ENCODE data around the gene MATN4.

Gene MATN4

DNA sequence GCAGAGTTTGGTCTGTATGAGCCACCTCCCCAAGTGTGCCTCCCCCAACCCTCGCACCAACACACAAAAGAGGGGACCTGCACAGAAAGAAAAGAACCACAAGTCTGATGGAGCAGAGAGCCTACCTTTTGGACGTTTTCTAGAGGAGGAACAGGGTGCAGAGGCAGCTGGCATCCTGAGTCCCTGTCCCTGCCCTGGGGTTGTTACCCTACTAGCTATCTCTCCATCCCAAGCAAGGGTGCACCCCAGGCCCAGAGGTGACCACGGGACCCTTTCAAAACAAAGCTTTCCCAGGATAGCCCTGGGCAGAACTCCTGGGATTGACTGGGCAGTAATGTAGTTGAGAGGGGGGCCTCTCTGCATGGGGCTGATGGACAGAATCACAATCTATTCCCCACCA, 9.7 kb upstream of the MATN4 start:
- no peak for DNase-seq (ENCODE audit: low read depth in 4 of 4, low spot score in 1 of 4)

DNA sequence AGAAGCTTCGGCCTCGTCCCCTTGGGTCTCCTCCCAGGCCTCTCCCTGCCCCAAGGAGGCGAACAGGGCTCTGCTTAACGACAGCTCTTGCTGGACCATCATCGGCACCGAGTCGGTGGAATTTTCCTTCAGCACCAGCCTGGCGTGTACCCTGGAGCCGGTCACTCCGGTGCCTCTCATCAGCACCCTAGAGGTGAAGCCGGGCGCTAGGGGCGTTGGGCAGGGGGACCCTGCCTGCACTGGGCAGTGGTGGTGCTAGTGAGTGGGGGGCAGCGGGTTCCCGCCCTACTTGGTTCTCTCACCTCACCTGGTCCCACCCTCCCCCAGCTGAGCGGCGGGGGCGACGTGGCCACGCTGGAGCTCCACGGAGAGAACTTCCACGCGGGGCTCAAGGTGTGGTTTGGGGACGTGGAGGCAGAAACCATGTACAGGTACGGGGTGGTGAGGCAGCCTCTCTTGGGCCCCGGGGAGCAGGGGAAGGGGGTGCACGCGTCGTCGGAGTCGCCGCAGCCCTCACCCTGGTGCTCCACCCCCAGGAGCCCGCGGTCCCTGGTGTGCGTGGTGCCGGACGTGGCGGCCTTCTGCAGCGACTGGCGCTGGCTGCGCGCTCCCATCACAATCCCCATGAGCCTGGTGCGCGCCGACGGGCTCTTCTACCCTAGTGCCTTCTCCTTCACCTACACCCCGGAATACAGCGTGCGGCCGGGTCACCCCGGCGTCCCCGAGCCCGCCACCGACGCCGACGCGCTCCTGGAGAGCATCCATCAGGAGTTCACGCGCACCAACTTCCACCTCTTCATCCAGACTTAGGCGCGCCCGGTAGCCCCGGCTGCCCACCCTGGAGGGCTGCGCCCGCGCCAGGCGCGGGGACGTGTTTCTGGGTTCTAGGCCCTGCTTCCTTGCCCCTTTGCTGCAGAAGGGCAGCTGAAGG, 8.3 kb upstream of the MATN4 start:
- DNase-seq (ENCODE audit: low read depth in 4 of 4, low spot score in 1 of 4): no peak

DNA sequence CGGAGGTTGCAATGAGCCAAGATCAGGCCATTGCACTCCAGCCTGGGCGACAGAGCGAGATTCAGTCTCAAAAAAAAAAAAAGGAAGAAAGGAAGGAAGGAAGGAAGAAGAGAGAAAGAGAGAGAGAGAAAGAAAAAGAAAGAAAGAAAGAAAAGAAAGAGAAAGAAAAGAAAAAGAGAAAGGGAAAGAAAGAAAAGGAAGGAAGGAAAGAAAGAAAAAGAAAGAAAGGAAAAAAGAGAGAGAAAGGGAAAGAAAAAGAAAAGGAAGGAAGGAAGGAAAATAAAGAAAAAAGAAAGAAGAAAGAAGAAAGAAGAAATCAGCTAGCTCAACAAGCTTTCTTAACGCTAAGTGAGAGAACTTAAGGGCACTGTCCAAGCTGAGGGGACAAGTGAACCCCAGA, 7.6 kb upstream of the MATN4 start:
- no peak for DNase-seq (ENCODE audit: low read depth in 4 of 4, low spot score in 1 of 4)

DNA sequence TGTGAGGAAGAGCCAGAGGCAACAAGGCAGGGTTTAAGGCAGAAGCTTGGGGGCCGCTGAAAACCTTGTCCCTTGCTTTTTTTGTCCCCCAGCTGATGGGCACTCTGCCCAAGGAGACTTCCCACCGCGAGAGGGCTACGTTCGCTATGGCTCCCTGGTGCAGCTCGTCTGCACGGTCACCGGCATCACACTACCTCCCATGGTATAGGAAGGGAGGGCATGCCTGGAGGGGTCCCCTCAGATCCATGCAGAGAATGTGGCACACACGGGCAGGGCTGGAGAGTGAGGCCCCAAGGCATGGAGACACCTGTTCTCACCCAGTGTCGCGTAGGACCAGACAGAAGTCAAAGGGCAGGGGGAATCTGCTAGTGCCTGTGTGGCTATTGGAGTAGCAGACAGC, 5.8 kb upstream of the MATN4 start:
- DNase-seq (ENCODE audit: low read depth in 4 of 4, low spot score in 1 of 4): no peak

DNA sequence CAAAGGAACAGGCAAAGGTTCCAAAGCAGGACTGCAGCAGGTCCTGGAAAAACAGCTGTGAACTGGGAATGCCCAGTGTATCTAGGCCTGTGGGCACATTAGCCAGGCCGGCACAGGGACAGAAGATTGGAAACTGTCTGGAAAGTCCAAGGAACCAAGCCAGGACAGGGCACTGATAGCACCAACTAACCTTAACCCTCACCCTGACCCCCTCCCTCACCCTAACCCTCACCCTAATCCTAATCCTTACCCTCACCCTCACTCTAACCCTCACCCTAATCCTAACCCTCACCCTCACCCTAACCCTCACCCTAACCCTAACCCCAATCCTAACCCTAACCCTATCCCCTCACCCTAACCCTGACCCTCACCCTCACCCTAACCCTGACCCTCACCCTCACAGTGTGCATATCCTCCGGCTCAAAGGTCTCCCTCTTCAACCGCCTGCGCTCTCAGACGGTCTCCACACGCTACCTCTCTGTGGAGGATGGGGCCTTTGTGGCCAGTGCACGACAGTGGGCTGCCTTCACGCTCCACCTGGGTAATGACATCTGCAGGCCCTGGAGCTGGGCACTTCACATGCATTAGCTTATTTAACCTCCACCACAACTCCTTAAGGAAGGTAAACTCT, 5.1 kb upstream of the MATN4 start:
- DNase-seq (ENCODE audit: low read depth in 4 of 4, low spot score in 1 of 4): no peak

DNA sequence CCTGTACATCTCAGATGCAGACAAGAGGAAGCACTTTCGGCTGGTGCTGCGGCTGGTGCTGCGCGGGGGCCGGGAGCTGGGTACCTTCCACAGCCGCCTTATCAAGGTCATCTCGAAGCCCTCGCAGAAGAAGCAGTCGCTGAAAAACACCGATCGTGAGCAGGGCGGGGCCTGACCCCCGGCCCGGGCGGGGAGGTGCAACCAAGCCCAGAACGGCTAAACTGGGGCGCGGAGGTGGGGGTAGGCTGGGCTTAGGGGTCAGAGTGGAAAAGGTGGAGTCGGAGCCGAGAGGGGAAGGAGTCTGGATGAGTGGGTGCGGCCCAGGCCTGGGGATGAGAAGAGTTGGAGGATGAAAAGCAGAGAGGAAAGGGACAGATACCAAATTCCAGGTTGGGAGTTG, 4.1 kb upstream of the MATN4 start:
- no peak for DNase-seq (ENCODE audit: low read depth in 4 of 4, low spot score in 1 of 4)

DNA sequence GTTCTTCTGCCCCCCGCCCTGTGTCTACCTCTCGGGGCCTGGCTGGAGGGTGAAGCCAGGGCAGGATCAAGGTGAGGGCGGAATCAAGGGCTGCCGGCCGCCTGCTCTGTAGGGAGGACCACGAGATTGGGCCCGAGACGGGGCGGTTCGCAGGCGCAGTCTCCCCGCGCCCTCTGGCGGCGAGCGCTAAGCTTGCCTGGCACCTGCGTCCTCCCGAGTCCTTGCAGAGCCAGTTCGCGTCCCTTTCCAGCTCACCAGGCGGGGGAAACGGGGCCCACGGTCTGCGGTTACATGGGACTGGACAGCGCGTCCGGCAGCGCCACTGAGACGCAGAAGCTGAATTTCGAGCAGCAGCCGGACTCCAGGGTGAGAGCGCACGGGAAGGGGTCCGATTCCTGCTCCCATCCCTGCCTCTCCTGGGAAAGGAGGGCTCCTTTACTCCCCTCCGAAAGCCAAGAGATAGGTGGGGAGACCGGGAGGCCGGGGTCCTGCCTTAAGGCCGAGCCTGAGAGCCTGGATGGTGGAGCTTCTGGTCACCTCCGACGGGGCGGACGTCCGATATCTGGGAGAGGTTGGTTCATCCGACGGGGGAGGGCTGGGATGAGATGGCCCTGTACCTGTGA, 3.6 kb upstream of the MATN4 start:
- peak; percentile 38 to 61 (median 48) for DNase-seq (ENCODE audit: low read depth in 4 of 4, low spot score in 1 of 4)

DNA sequence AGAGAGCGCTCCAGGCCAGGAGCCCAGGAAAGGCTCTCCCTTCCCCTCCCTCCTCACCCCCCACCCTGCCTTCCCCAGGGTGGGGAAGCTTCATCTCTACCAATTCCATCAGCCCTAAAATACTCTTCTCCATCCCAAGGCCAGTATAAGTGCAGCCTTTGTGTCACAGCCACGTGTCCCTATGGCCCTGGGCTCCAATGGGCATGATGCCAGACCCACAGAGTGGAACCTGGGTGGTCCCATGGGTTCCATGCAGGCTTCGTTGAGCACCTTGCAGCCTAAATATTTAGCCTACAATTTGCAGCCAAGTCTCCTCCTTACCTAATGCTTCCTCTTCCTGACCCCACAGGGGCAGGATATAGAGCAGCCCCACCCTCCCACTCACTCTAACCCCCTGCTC, 976 bp upstream of the MATN4 start:
- DNase-seq (ENCODE audit: low read depth in 4 of 4, low spot score in 1 of 4): no peak

DNA sequence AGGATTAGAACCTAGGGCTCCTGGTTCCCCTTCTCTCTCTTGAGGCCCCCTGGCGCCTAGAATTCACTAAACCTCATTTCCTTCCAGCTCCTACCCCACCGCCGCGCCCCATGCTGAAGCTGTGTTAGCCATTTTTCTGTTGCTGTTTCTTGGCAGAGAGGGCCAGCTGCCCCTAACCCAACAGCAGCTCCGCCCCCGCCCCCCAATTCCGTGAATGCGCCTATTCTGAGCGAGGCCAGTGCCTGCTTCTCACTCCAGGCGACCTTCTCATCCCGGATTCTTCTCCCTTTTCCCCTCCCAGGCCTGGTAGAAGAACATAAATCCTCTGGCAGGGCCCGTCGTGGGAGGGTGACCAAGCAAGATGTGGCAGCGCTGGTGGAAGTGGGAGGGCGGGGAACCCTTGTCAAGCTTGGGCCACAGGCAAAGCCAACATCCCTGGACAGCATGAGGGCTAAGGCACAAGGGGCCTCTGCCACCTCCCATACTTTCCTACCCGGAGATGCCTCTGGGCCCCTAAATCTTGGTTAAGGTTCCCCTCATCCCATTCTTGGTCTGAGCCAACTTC, 941 bp downstream of the MATN4 start:
- no peak for DNase-seq (ENCODE audit: low read depth in 4 of 4, low spot score in 1 of 4)

DNA sequence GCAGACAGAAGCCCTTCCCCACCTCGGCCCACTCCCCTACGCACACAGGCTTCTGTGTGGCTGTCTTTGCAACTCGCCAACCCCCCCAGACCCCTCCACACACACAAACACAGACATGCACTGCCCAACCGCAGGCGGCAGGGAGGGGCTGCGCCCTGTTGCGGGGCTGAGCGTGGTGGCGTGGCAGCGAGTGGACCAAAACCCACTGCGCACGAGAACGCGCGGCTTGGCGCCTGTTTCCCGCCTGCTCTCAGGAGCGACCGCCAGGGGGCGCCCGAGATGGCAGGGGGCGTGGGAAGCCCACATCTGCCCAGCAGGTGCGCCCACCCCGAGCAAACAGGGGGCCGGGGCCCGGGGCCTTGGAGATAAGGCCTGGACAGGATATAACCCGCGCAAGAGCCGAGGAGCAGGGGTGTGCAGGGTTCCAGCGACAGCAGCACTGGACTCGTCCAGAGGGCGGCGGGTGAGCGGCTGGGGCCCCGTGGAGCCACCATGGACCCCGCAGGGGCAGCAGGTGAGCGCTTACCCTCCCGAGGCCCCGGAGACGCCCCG, 1.6 kb downstream of the MATN4 start, which contains the start of gene RBPJL:
Gene RBPJL (plus strand): TSS at position 410 of the 552 bp plus-strand sequence. CDS start 83 bp downstream, at position 493.
- DNase-seq (ENCODE audit: low read depth in 4 of 4, low spot score in 1 of 4): peak in 3 of 4 experiments; percentile 23 to 30 (median 26)

DNA sequence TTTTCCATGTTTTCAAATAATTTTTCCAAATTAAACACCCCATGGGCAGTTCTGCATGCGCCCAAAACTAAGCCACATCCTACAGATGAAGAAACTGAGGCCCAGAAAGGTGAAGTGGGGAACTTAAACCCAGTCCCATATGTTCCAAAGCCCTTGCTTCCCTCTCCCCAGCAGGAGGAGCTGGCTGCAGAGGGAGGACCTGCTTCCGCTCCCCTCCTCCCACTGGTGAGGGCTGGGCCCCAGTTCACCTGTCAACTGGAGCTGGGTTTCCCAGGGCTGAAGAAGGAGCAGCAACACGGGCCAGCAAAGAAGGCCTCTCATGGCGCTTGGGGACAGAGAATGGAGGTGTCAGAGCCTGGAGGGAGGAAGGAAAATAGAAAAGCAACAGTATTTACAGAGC, 2.8 kb downstream of the MATN4 start:
- DNase-seq (ENCODE audit: low read depth in 4 of 4, low spot score in 1 of 4): no peak

DNA sequence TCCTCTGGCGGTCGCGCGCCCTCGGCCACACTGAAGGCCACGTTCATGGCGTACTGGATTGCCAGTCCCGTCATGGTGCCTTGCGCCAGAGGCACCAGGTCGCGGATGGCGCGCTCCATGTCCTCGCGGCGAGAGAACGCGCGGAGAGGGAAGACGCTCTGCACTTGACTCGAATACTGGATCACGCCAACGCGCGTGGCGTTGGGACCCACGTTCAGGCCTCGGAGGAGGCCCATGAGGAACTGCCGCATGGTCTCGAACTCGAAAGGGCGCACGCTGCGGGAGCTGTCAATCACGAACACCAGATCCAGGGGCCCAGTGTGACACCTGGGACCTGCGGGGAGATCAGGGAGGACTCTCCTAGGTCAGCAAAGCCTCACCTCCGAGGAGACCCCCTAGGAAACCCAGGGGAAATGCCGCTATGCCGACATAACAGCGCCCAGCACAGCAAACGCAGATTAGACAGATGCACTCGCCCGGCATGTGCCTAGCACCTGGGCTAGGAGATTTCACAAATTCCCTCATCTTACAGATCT, 3.6 kb downstream of the MATN4 start:
- DNase-seq (ENCODE audit: low read depth in 4 of 4, low spot score in 1 of 4): no peak

DNA sequence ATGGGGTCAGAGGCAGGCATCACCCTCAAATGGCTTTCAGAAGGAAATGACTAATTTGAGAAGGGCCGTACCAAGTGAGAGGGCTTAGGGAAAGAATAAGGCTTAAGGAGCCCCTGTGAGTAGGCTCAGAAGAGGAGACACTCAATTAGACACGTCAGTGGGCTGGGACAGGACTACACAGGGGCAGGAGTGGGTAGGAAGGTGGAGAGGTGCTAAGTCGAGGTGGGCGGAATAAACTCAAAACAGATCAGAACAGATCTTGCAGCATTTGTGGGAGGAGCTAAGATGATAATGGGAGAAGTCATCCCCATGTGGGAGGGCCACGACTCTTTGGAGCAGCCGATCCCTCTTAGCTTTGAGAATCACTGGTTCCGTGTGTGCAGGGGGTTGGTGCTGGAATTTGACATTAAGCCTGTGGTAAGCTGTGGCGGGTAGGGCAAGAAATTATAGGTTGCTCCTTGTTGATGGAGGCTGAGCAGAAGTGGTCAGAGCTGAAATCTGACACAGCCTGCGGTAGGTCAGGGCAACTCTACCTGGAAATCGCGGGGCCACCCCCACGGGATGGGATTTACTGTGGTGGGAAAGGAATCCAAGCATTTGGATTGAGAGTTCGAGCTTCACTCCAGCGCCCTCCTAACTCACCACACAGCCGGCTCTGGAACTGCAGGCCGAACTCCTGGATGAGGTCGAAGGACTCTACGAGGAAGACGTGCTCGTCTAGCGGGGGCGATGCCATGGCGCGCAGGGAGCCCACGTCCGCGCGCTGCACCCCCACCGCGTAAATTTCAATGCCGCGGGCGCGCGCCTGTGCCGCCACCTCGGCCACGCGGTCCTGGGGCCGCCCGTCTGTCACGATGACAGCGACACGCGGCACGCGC, 4.3 kb downstream of the MATN4 start:
- DNase-seq (ENCODE audit: low read depth in 4 of 4, low spot score in 1 of 4): no peak

DNA sequence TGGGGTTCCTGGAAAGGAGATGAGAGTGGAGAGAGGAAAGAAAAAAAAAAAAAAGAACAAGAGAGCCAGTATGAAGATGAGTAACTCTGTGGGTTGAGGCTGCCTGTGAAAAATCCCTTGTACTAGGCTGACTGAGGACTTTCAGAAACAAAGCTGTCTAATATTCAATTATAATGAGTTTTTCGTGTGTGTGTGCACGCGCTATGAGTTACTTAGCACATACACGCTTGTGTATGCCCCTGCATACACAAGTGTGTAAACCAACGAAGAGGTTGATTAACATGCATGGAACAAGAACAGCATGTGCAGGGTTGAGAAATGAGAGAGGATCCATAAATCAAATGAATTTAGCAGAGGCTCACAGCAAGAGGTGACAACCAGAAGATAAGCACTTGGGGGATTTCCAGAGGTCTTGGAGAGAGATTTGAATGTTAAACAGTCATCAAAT, 6.3 kb downstream of the MATN4 start:
- DNase-seq (ENCODE audit: low read depth in 4 of 4, low spot score in 1 of 4): no peak

DNA sequence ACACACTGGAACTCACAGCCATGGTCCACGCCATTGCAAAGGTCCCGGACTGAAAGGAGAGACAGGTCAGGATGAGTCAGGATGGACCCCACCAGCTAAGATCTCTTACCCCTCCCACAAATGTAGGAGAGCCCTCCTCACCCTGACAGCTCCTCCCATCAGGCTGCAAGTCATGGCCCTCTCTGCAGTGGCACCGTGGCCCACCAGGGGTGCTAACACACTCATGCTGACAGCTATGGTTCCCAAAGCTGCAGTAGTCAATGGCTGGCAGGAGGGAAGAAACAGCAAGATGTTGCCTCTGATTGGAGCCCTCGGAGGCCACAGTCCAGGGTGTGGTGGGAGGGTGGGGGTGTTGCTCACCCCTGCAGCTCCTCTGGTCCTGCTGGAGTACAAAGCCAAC, 7.1 kb downstream of the MATN4 start:
- peak in 2 of 4 experiments; percentile 17 to 36 for DNase-seq (ENCODE audit: low read depth in 4 of 4, low spot score in 1 of 4)

DNA sequence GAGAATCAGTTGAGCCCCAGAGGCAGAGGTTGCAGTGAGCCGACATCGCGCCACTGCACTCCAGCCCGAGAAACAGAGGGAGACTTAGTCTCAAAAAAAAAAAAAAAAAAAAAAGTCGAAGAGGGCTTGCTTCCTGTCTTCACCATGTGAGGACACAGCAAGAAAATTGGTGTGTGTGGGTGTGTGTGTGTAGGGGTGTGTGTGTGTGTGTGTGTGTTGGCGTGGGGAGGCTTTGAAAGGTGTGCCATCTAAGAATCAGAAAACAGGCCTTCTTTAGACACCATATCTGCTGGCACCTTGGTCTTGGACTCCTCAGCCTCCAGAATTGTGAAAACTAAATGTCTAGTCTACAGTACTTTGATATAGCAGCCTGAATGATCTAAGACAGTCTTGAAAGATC, 8.3 kb downstream of the MATN4 start:
- no peak for DNase-seq (ENCODE audit: low read depth in 4 of 4, low spot score in 1 of 4)

DNA sequence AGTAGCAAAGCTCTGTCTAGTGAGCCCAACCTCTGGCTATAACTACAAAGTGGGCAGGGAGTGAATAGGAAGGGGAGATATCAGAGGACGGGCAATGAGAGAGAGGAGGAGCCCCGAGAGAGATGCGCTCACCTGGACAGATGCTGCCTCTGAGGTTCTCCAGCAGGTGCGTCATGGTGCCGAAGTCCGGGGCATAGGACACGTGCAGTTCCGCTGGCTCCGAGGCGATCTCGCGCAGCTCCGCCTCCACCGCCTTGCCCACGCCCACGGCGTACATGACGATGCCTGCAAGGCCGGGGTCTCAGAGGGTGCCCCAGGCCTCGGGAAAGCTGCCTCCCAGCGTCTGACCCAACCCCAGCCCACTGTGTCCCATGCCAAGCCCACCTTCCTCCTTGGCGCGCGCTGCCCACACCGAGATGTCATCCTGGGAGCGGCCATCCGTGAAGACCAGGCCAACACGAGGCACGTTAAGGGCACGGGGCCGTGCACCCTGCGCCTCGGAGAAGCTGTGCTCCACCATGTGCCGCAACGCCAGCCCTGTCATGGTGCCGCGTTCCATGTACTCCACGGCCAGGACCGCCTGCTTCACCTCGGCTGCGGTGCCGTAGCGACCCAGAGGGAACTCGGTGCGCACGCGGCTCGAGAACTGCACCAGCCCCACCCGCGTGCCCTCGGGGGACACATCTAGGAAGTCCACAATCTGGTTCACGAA, 10.2 kb downstream of the MATN4 start:
- DNase-seq (ENCODE audit: low read depth in 4 of 4, low spot score in 1 of 4): no peak

DNA sequence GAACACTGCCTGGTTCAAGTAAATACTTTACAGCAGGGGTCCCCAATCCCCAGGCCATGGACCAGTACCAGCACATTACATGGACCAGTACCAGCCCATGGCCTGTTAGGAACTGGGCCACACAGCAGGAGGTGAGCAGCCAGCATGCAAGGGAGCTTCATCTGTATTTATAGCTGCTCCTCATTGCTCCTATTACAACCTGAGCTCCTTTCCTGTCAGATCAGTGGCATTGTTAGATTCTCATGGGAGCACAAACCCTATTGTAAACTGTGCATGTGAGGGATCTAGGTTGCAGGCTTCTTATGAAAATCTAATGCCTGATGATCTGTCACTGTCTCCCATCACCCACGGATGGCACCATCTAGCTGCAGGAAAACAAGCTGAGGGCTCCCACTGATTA, 13.4 kb downstream of the MATN4 start:
- no peak for DNase-seq (ENCODE audit: low read depth in 4 of 4, low spot score in 1 of 4)

DNA sequence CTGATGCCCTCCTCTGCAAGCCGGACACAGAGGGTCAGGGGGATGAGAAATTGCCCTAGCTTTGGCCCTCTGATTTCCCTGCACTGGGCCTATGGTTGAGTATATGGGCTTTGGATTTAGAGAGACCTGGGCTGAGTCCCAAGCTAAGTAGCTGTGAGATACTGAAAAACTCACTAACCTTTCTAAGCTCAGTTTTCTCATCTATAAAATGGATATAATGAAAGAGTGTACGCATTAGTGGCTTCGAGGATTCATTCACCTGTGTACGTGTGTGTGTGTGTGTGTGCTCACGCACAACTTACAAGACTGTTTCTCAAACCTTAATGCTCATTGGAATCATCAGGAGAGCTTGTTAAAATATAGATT, 14.1 kb downstream of the MATN4 start:
- DNase-seq (ENCODE audit: low read depth in 4 of 4, low spot score in 1 of 4): no peak
